Peyer's patch (tissue), 4 donors: ENCODE measurements around the gene ITM2C. TPM values are rescaled to one million over a fixed set of nuclear protein-coding genes. Genes with fewer than 3 reads are reported as not detected.

Experiments used
- DNase-seq, 3 donors: peaks; one replicate each; pipeline ENCODE4 v3.0.0-alpha.2; 2017 to 2019
- H3K27ac ChIP-seq, 4 donors: fragments of 200-600 bp; sonication (generic); one replicate each; pipeline ENCODE4 v1.5.1; 2016 to 2019
- H3K27me3 ChIP-seq, 2 donors: fragments of 200-600 bp; sonication (generic); one replicate each; pipeline ENCODE4 v1.5.1; 2019
- H3K36me3 ChIP-seq, 3 donors: fragments of 200-600 bp; sonication (generic); one replicate each; pipeline ENCODE4 v1.5.1; 2016 to 2019
- H3K4me1 ChIP-seq, 4 donors: fragments of 200-600 bp; sonication (generic); one replicate each; pipeline ENCODE4 v1.5.1; 2016 to 2019
- H3K4me3 ChIP-seq, 4 donors: fragments of 200-600 bp; sonication (generic); 1 replicate in 3 of 4; 2 replicates in 1 of 4; pipeline ENCODE4 v1.5.1; 2016 to 2019; ENCODE audit warnings: mild to moderate bottlenecking in 1 of 4
- H3K9me3 ChIP-seq, 4 donors: fragments of 200-600 bp; sonication (generic); one replicate each; pipeline ENCODE4 v1.5.1; 2016 to 2019; ENCODE audit warnings: mild to moderate bottlenecking in 1 of 4
- POLR2A ChIP-seq, 2 donors: fragments of 450-650 bp; IDR thresholded peaks; one replicate each; pipeline ENCODE4 v1.5.1; 2017; ENCODE audit warnings: antibody characterized with exemption in 2 of 2, mild to moderate bottlenecking in 2 of 2, moderate library complexity in 2 of 2
- total RNA-seq, 4 donors: library from RNA; depleted of rRNA; stranded (reverse); fragments of >200 nt; gene quantifications; one replicate each; pipeline ENCODE4 v1.1.0, GENCODE V29; 2016
- TF ChIP-seq, protein P1 (sequence below), 6 experiments: fragments of 450-650 bp in 4 of 6; fragments of 200-600 bp in 2 of 6; sonication (generic) in 1 of 6; IDR thresholded peaks; one replicate each; pipeline ENCODE4 v1.5.1; 2017 to 2019; ENCODE audit warnings: antibody characterized with exemption in 6 of 6, mild to moderate bottlenecking in 3 of 6, moderate library complexity in 1 of 6

Gene ITM2C
- total RNA-seq, 4 donors from 2014 or later: 69.3 to 710 (median 610) TPM

DNA sequence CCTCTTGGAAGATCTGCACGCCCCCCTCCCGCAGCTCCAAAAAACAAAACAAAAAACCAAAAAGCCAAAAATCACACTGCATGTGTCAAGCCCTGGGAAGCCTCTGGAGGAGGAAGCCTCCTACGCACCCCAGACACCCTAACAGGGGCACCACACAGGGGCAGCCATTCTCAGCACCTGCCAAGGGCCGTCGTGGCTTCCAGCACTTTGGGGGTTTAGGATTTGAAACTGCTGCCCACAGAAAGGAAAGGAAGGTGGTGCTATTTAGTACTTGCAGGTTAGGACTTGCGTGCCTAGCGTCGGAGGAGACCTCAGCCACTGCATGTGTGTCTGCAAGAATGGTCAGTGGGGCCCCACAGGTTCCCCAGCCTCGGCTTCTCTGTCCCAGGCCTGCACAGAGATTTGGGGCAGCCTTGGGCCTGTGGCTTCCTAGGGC, 60.7 kb downstream of the ITM2C start:
- H3K27ac ChIP-seq: peak overlapping the region in 3 of 4 donors; percentile 15 to 68 (median 66)
- TF ChIP-seq, protein P1, sequence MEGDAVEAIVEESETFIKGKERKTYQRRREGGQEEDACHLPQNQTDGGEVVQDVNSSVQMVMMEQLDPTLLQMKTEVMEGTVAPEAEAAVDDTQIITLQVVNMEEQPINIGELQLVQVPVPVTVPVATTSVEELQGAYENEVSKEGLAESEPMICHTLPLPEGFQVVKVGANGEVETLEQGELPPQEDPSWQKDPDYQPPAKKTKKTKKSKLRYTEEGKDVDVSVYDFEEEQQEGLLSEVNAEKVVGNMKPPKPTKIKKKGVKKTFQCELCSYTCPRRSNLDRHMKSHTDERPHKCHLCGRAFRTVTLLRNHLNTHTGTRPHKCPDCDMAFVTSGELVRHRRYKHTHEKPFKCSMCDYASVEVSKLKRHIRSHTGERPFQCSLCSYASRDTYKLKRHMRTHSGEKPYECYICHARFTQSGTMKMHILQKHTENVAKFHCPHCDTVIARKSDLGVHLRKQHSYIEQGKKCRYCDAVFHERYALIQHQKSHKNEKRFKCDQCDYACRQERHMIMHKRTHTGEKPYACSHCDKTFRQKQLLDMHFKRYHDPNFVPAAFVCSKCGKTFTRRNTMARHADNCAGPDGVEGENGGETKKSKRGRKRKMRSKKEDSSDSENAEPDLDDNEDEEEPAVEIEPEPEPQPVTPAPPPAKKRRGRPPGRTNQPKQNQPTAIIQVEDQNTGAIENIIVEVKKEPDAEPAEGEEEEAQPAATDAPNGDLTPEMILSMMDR (IDR thresholded peaks at IDR 0.05): no peak
- no peak for TF ChIP-seq POLR2A (IDR thresholded peaks at IDR 0.05)
- H3K27me3 ChIP-seq: no peaks in the 10 kb centered on the region
- no peaks in the 10 kb centered on the region for H3K36me3 ChIP-seq
- H3K9me3 ChIP-seq: no peaks in the 10 kb centered on the region
- DNase-seq: peak in 1 of 3 donors; percentile 31
- peaks cover 0 to 6% (median 0%) of the 10 kb centered on the region in 4 donors for H3K4me1 ChIP-seq
- H3K4me3 ChIP-seq: no peak overlapping the region

DNA sequence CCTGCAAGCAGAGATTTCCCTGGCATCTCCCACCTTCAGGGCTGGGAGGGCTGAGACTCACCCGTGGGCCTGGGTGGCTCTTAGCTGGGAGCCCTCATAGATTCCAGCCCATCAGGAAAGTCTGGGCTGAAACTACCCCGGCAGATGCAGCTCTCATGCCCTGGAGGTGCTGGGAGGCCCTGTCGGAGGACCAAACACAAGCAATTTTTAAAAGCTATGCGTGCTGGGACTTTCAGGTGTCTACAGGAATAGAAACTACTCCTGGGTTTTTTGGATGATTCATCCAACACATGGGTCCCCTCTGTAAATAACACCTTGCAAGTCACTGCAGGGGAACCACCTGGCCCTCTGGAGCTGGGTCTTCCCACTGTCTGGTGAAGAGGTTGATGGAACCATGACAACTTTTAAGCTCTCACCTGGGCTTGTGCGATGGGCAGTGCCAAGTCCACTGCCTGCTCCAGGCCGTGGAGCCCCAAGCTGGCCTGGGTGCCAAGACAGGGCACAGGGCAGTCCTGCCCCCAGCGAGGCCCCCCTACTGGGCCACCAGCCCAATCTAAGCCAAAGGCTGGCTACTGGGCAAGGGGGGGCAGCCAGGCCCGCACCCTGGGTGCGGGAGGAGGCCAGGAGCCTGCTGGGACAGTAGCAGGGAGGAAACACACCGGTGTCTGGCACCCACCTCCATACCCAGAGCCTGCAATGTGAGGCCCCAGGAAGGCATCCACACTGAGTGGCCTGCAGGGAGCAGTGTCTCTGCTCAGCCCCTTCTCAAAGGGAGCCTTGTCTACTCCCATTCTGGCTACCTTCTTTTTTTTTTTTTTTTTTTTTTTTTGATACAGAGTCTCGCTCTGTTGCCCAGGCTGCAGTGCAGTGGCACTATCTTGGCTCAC, 61.4 kb downstream of the ITM2C start:
- Histone ChIP-seq H3K4me3 (no peak overlapping the region), H3K36me3 (no peaks in the 10 kb centered on the region), H3K27me3 (no peaks in the 10 kb centered on the region), H3K9me3 (no peaks in the 10 kb centered on the region), H3K4me1 (peaks cover 0 to 6% (median 0%) of the 10 kb centered on the region in 4 donors), H3K27ac (peak overlapping the region in 2 of 4 donors; percentile 66 to 68)
- TF ChIP-seq, protein P1 (IDR thresholded peaks at IDR 0.05): no peak
- TF ChIP-seq POLR2A (IDR thresholded peaks at IDR 0.05): no peak
- DNase-seq: peak in 1 of 3 donors; percentile 37

DNA sequence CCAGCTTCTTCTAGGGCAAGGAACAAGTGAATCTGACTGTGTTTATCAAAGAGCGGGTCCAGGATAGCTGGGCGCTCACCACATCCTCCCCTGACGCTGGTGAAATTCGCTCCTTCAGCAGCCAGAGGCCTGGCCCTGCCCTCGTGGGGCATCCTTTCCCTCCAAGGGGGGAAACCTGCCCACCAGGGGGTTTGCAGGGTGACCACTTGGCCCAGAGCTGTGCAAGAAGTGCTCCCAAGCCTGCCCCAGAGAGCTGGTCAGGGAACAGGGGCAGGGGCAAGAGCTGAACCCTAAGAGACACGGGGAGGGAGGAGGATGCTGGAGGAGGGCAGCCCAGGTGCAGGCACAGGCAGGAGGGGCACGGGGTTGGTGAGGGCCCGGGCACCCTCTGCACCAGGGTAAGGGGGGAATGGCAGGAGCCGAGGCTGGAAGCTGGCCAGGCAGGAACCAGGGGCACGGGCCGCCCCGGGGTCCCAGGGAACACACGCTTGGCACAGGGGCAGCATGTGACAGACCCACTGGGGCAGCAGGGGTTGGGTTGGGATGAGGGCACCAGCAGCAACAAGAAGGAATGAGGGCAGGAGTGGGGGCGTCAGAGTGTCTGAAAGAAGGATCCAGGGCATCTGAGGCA, 63.1 kb downstream of the ITM2C start:
- Histone ChIP-seq H3K9me3 (no peaks in the 10 kb centered on the region), H3K4me3 (no peak overlapping the region), H3K36me3 (no peaks in the 10 kb centered on the region), H3K27ac (no peak overlapping the region), H3K27me3 (no peaks in the 10 kb centered on the region), H3K4me1 (peaks cover 0 to 6% (median 0%) of the 10 kb centered on the region in 4 donors)
- TF ChIP-seq, protein P1 (IDR thresholded peaks at IDR 0.05): no peak
- no peak for TF ChIP-seq POLR2A (IDR thresholded peaks at IDR 0.05)
- peak in 1 of 3 donors; percentile 24 for DNase-seq

Other genes starting within 250 kb of the ITM2C start
- gene CAB39, start 152.1 kb upstream of the ITM2C start, total RNA-seq: 100 to 1,000 TPM in 1 of 4 donors, 10 to 100 TPM in 3; 60.2 to 124 (median 72.2) TPM
- 1 to 10 TPM; 1.0 to 4.7 (median 3.2) TPM for gene GPR55, start 60.3 kb downstream of the ITM2C start, total RNA-seq
- not detected for gene SPATA3, start 131.2 kb downstream of the ITM2C start, total RNA-seq
- gene C2orf72, start 172.6 kb downstream of the ITM2C start, total RNA-seq: 10 to 100 TPM in 3 of 4 donors, 1 to 10 TPM in 1; 9.9 to 46.2 (median 31.8) TPM
- 100 to 1,000 TPM in 3 of 4 donors, 10 to 100 TPM in 1; 89.1 to 116 (median 111) TPM for gene PSMD1, start 191.9 kb downstream of the ITM2C start, total RNA-seq